Neuronal stem cell (in vitro differentiated cells): Measurements from ENCODE around the gene HSPB8.
A peak's percentile ranks its signal among the peaks of the same experiment; 100 is the strongest.

Source experiments
- DNase-seq: peaks from one replicate; pipeline ENCODE4 v3.0.0-alpha.2; 2013; ENCODE audit warnings: low spot score
- H2AFZ ChIP-seq: one replicate; pipeline ENCODE4 v1.6.1; 2013; ENCODE audit warnings: mild to moderate bottlenecking, low read length, inconsistent platforms
- H2AK5ac ChIP-seq: 2 replicates; pipeline ENCODE4 v1.6.1; 2013; ENCODE audit warnings: low read depth, mild to moderate bottlenecking, inconsistent platforms, low read length, moderate library complexity, mixed read lengths
- H2BK120ac ChIP-seq: 2 replicates; pipeline ENCODE4 v1.6.1; 2013; ENCODE audit warnings: low read depth, mild to moderate bottlenecking, inconsistent platforms, low read length, moderate library complexity, mixed read lengths
- H2BK12ac ChIP-seq: one replicate; pipeline ENCODE4 v1.6.1; 2013; ENCODE audit warnings: low read length, inconsistent platforms
- H2BK15ac ChIP-seq: 2 replicates; pipeline ENCODE4 v1.6.1; 2013; ENCODE audit warnings: mild to moderate bottlenecking, low read length, inconsistent platforms, mixed read lengths
- H2BK5ac ChIP-seq: one replicate; pipeline ENCODE4 v1.6.1; 2013; ENCODE audit warnings: inconsistent platforms, mild to moderate bottlenecking, low read length, moderate library complexity
- H3K14ac ChIP-seq: one replicate; pipeline ENCODE4 v1.6.1; 2013; ENCODE audit warnings: low read length, inconsistent platforms
- H3K18ac ChIP-seq: 2 replicates; pipeline ENCODE4 v1.6.1; 2013; ENCODE audit warnings: low read length, inconsistent platforms
- H3K23ac ChIP-seq: 2 replicates; pipeline ENCODE4 v1.6.1; 2013; ENCODE audit warnings: low read depth, mild to moderate bottlenecking, mixed read lengths, low read length, inconsistent platforms; ENCODE audit not compliant: poor library complexity
- H3K27ac ChIP-seq: replicated peaks from 3 replicates; pipeline ENCODE4 v1.5.1; 2013; ENCODE audit warnings: low read length, inconsistent platforms
- H3K27me3 ChIP-seq, 3 experiments: 2 replicates each; pipeline ENCODE4 v1.6.1; 2013; ENCODE audit warnings: low read length in 3 of 3, mild to moderate bottlenecking in 2 of 3, inconsistent platforms in 1 of 3, low read depth in 1 of 3, mixed read lengths in 1 of 3, moderate library complexity in 1 of 3; ENCODE audit not compliant: control insufficient read depth in 3 of 3, insufficient read depth in 3 of 3
- H3K36me3 ChIP-seq, 2 donors: replicated peaks in 1 of 2; 2 replicates each; pipeline ENCODE4 v1.6.1; 2013; ENCODE audit warnings: low read length in 2 of 2; ENCODE audit not compliant: control insufficient read depth in 2 of 2, insufficient read depth in 2 of 2
- H3K4ac ChIP-seq: 2 replicates; pipeline ENCODE4 v1.6.1; 2013; ENCODE audit warnings: inconsistent platforms, mild to moderate bottlenecking, low read length, moderate library complexity
- H3K4me1 ChIP-seq, 2 donors: 1 replicate in 1 of 2; 2 replicates in 1 of 2; pipeline ENCODE4 v1.6.1; 2013; ENCODE audit warnings: low read length in 2 of 2, low read depth in 1 of 2; ENCODE audit not compliant: control insufficient read depth in 2 of 2, insufficient read depth in 1 of 2
- H3K4me2 ChIP-seq: one replicate; pipeline ENCODE4 v1.6.1; 2013; ENCODE audit warnings: mild to moderate bottlenecking, low read length, inconsistent platforms; ENCODE audit not compliant: insufficient read depth, poor library complexity, severe bottlenecking
- H3K4me3 ChIP-seq, 2 donors: 2 replicates each; pipeline ENCODE4 v1.5.1; 2013; ENCODE audit warnings: low read length in 2 of 2, mild to moderate bottlenecking in 2 of 2, inconsistent platforms in 1 of 2, moderate library complexity in 1 of 2
- H3K79me1 ChIP-seq: one replicate; pipeline ENCODE4 v1.6.1; 2013; ENCODE audit warnings: low read depth, mild to moderate bottlenecking, inconsistent platforms, low read length, moderate library complexity
- H3K9ac ChIP-seq: one replicate; pipeline ENCODE4 v1.6.1; 2013; ENCODE audit warnings: mild to moderate bottlenecking, low read depth, low read length, inconsistent platforms; ENCODE audit not compliant: poor library complexity
- H3K9me3 ChIP-seq, 2 donors: replicated peaks in 1 of 2; 2 replicates each; pipeline versions ENCODE3 to v1.6.1; 2013; ENCODE audit warnings: low read length in 2 of 2, mild to moderate bottlenecking in 2 of 2, inconsistent platforms in 1 of 2, low read depth in 1 of 2, mixed read lengths in 1 of 2, moderate library complexity in 1 of 2; ENCODE audit not compliant: control insufficient read depth in 2 of 2, insufficient read depth in 1 of 2
- H4K8ac ChIP-seq: one replicate; pipeline ENCODE4 v1.6.1; 2013; ENCODE audit warnings: low read depth, mild to moderate bottlenecking, inconsistent platforms, low read length, moderate library complexity
- H4K91ac ChIP-seq: one replicate; pipeline ENCODE4 v1.6.1; 2013; ENCODE audit warnings: low read length, low read depth, mild to moderate bottlenecking, inconsistent platforms; ENCODE audit not compliant: poor library complexity
- WGBS, 2 donors: extraction: QIAGEN DNeasy Blood & Tissue Kit; methylation state at CpG; one replicate each; pipeline ENCODE4 v1.1.7; 2013; ENCODE audit warnings: missing lambda C conversion rate in 2 of 2, mixed read lengths in 1 of 2; ENCODE audit not compliant: insufficient read length in 2 of 2, insufficient replicate concordance in 1 of 2; ENCODE audit errors: extremely low coverage in 2 of 2; 5-methylcytosine and 5-hydroxymethylcytosine counted together

Gene HSPB8

DNA sequence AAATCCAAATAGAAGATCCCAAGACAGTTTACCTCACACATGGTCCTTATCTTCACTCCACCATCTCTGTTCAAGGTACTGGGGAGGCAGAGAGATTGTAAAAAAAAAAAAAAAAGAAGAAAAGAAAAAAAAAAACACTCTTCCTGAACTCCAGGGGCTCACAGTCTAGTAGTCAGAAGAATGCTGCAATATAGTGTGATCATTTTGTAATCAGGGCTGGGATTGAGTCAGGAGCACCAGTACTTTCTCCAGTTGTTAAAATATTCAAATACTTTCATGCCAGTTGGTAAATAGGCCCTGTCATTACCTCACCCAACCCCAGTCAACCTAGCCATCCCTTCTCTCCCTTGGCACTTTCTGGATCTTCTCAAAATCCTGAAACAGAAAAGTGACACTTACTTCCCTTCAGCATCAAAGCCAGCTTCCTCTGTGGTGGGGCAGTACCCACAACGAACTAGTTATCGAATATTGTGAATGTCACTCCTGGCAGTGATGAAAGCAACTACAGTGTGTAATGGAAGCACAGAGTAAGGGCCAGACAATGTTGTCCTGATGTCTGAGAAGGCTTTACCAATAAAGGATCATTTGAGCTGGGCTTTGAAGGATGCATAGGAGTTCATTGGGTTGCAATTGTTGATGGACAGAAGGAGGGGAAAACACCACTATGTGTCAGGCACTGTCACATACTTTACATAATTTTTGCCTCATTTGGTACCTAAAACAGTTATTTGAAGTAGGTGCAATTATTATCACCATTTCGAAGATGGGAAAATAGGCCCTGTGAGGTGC is 44.3 kb upstream of the HSPB8 start:
- Histone ChIP-seq H3K14ac (no peak overlapping the region), H2BK12ac (no peak overlapping the region), H3K27me3 (no peaks in the 10 kb centered on the region), H3K9ac (no peak overlapping the region), H2AFZ (no peak overlapping the region), H4K91ac (no peak overlapping the region), H2BK5ac (no peak overlapping the region), H3K18ac (no peak overlapping the region), H2AK5ac (no peak overlapping the region), H4K8ac (no peak overlapping the region), H3K4me3 (no peak overlapping the region), H2BK120ac (no peak overlapping the region), H3K4ac (no peak overlapping the region), H3K4me1 (peaks cover 0 to 3% of the 10 kb centered on the region in 2 donors), H3K4me2 (no peak overlapping the region), H3K27ac (no peak overlapping the region), H3K23ac (no peak overlapping the region), H3K36me3 (no peaks in the 10 kb centered on the region), H3K79me1 (no peaks in the 10 kb centered on the region), H3K9me3 (peaks cover 0 to 15% of the 10 kb centered on the region in 2 donors), H2BK15ac (no peak overlapping the region)
- no peak for DNase-seq
- WGBS, 2 donors, result no CpG with 5 or more reads among the region's 3 CpGs

DNA sequence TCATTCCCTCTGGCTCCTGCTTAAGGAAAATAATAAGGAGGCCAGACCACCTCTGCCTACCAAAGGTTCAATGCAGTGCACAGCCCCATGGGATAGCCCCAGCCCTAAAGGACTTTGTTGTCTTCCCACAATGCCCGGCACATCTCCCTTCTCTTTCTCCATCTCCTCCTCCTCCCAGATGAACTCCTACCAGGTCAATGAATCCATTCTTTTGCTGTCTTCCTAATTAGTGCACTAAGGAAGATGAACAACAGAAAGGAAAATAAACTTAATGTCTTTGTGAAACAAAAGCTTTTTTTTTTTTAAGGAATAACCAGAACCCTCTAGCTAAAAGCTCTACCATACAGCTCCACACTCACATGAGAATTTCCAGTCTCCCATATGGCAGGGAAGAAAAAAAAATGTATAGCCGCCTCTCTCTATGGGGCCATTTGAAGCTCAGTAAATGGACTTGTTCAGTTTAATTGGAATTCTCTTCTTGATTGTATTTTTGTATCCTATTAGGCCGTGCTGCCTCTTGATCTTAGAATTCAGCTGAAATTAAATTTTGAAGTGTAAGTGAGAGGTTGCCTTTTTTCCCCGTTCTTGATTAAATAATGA is 41.8 kb upstream of the HSPB8 start:
- H3K79me1 ChIP-seq, result no peaks in the 10 kb centered on the region
- no peak overlapping the region for H3K4me3 ChIP-seq
- no peak overlapping the region for H2BK15ac ChIP-seq
- no peak overlapping the region for H3K14ac ChIP-seq
- H2BK5ac ChIP-seq, result no peak overlapping the region
- no peak overlapping the region for H3K27ac ChIP-seq
- no peak overlapping the region for H3K23ac ChIP-seq
- H3K18ac ChIP-seq, result no peak overlapping the region
- H4K91ac ChIP-seq, result no peak overlapping the region
- H3K36me3 ChIP-seq, result no peaks in the 10 kb centered on the region
- H3K27me3 ChIP-seq, result no peaks in the 10 kb centered on the region
- peaks cover 0 to 3% of the 10 kb centered on the region in 2 donors for H3K4me1 ChIP-seq
- peaks cover 0 to 12% of the 10 kb centered on the region in 2 donors for H3K9me3 ChIP-seq
- H2AK5ac ChIP-seq, result no peak overlapping the region
- H3K4ac ChIP-seq, result no peak overlapping the region
- H2BK12ac ChIP-seq, result no peak overlapping the region
- no peak overlapping the region for H2AFZ ChIP-seq
- H4K8ac ChIP-seq, result no peak overlapping the region
- H2BK120ac ChIP-seq, result no peak overlapping the region
- H3K9ac ChIP-seq, result no peak overlapping the region
- DNase-seq, result no peak
- no peak overlapping the region for H3K4me2 ChIP-seq
- WGBS, 2 donors, result no CpG with 5 or more reads among the region's 4 CpGs

DNA sequence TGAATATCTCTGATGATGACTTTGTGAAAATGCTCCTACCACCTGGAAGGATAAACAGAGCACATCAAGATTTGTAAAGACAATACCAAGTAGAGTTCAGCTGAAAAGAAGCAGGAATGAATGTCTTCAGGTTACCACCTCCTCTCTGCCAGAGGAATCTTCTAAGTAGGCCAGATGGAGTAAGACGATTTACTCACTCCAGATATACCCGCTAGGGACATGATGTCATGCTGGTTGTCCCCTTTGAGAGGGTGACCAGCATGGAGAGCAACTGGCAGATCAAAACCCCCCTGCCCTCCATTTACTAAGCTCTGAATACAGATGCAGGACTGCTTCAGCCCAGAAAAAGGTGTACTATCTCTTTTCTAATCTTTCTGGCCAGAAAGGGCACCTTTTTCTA is 39.3 kb upstream of the HSPB8 start:
- no peak overlapping the region for H2BK5ac ChIP-seq
- H2BK120ac ChIP-seq, result no peak overlapping the region
- no peak overlapping the region for H4K8ac ChIP-seq
- H4K91ac ChIP-seq, result no peak overlapping the region
- no peak overlapping the region for H3K9ac ChIP-seq
- H3K4me3 ChIP-seq, result no peak overlapping the region
- H3K36me3 ChIP-seq, result no peaks in the 10 kb centered on the region
- H3K23ac ChIP-seq, result no peak overlapping the region
- H3K4me2 ChIP-seq, result no peak overlapping the region
- no peak overlapping the region for H3K18ac ChIP-seq
- no peak overlapping the region for H3K27ac ChIP-seq
- no peak overlapping the region for H3K14ac ChIP-seq
- DNase-seq, result no peak
- H3K4ac ChIP-seq, result no peak overlapping the region
- no peak overlapping the region for H2AFZ ChIP-seq
- no peaks in the 10 kb centered on the region for H3K27me3 ChIP-seq
- no peak overlapping the region for H2AK5ac ChIP-seq
- peaks cover 0 to 3% of the 10 kb centered on the region in 2 donors for H3K4me1 ChIP-seq
- H2BK12ac ChIP-seq, result no peak overlapping the region
- peaks cover 0 to 3% of the 10 kb centered on the region in 2 donors for H3K9me3 ChIP-seq
- no peak overlapping the region for H2BK15ac ChIP-seq
- H3K79me1 ChIP-seq, result no peaks in the 10 kb centered on the region
- no CpG with 5 or more reads among the region's 2 CpGs for WGBS, 2 donors

DNA sequence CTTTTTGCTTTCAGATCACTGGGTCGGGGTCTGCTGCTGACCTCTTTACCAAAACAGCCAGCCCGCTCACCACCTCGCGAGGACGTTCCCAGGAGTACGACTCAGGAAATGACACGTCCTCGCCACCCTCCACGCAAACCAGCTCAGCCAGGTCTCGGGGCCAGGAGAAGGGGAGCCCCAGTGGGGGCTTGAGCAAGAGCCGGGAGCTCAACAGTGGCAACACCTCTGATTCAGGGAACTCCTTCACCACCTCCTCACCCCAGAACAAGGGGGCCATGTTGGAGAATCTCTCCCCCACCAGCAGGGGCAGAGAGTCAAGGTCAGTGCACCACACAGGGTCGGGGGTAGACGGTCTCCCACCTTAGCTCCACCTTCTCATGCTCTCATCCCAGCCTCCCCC is 33.4 kb upstream of the HSPB8 start:
- no peak overlapping the region for H2AFZ ChIP-seq
- no peaks in the 10 kb centered on the region for H3K27me3 ChIP-seq
- peak overlapping the region; percentile 61 for H2BK120ac ChIP-seq
- H2BK5ac ChIP-seq, result no peak overlapping the region
- H3K9ac ChIP-seq, result peak overlapping the region; percentile 26
- H3K4me3 ChIP-seq, result no peak overlapping the region
- H4K91ac ChIP-seq, result no peak overlapping the region
- WGBS, 2 donors, result no CpG with 5 or more reads among the region's 13 CpGs
- peaks cover 0 to 4% of the 10 kb centered on the region in 2 donors for H3K4me1 ChIP-seq
- no peaks in the 10 kb centered on the region for H3K36me3 ChIP-seq
- no peak overlapping the region for H4K8ac ChIP-seq
- H3K4ac ChIP-seq, result no peak overlapping the region
- peak overlapping the region; percentile 50 for H2AK5ac ChIP-seq
- H3K4me2 ChIP-seq, result no peak overlapping the region
- H2BK12ac ChIP-seq, result no peak overlapping the region
- peak overlapping the region; percentile 81 for H3K18ac ChIP-seq
- H3K27ac ChIP-seq, result no peak overlapping the region
- no peaks in the 10 kb centered on the region for H3K79me1 ChIP-seq
- H3K9me3 ChIP-seq, result no peaks in the 10 kb centered on the region
- peak overlapping the region; percentile 75 for H2BK15ac ChIP-seq
- DNase-seq, result no peak
- H3K14ac ChIP-seq, result no peak overlapping the region
- H3K23ac ChIP-seq, result no peak overlapping the region
